ENCODE results near the gene PHAF1.

PHAF1 gene

GRCh38 chr16:67109407-67110135 is at the start of gene PHAF1:
TSS of gene PHAF1 (plus strand) at chr16:67109941. CDS start at chr16:67110176, 235 bp downstream.
- in situ Hi-C loops (cut with HindIII; ENCODE audit: low pct_ligation_motif_present, low pct_unique_long_range_greater_than_20kb, low sequenced_read_pairs), result no loop called here
- DNase-seq, result peak; percentile 91

DNA sequence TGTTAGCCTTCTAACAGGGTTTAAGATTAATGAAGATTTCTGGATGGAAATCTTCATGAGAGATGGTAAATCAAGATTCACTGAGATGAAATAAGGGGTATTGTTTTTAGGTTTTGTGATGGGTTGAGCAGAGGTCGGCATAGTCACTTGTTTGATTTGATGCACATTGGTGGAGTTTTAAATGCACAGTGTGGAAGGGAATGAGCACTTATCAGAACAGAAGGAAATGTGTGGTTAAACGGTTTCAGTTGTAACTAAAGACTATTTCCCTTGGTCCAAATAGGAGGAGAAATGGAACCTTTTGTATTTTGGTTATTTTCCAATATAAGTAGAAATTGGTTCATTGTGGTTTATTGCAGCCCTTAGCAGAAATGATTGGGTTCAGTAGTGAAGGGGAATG is 46.7 kb upstream of the PHAF1 start:
- in situ Hi-C loops (cut with HindIII; ENCODE audit: low pct_ligation_motif_present, low pct_unique_long_range_greater_than_20kb, low sequenced_read_pairs), result no loop called here
- no peak for DNase-seq

GRCh38 chr16:67068212-67068753 is 41.5 kb upstream of the PHAF1 start:
- no peak for DNase-seq
- in situ Hi-C loops (cut with HindIII; ENCODE audit: low pct_ligation_motif_present, low pct_unique_long_range_greater_than_20kb, low sequenced_read_pairs), result no loop called here

DNA sequence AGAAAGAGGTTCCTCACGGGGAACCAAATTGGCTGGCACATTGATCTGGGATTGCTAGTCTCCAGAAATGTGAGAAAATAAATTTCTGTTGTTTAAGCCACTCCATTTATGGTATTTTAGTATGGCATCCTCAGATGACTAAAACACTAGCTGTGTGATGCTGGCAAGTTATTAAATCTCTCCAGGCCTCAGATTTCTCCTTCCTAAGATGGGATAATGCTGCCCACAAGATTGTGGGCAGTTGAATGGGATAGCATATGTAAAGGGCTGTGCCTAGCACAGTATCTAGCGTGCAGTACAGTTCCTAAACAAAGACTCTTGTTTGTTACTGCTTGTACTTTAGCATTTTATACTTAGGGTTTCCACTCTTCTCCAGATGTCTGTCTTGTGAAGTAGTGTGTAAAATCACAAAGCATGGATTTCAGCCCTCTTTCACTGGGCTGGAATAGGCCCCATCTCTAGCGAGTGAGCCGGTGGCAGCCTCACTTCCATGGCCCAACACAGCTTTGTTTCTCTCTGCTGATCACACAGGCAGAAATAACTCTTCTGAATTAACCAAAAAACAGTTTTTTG is 38.2 kb upstream of the PHAF1 start:
- no peak for DNase-seq
- in situ Hi-C loops (cut with HindIII; ENCODE audit: low pct_ligation_motif_present, low pct_unique_long_range_greater_than_20kb, low sequenced_read_pairs), result no loop called here

GRCh38 chr16:67075331-67075730 is 34.4 kb upstream of the PHAF1 start:
- no peak for DNase-seq
- in situ Hi-C loops (cut with HindIII; ENCODE audit: low pct_ligation_motif_present, low pct_unique_long_range_greater_than_20kb, low sequenced_read_pairs), result no loop called here

- no peak for DNase-seq
- in situ Hi-C loops (cut with HindIII; ENCODE audit: low pct_ligation_motif_present, low pct_unique_long_range_greater_than_20kb, low sequenced_read_pairs), result no loop called here
Measured at GRCh38 chr16:67077871-67078270, 31.9 kb upstream of the PHAF1 start.

DNA sequence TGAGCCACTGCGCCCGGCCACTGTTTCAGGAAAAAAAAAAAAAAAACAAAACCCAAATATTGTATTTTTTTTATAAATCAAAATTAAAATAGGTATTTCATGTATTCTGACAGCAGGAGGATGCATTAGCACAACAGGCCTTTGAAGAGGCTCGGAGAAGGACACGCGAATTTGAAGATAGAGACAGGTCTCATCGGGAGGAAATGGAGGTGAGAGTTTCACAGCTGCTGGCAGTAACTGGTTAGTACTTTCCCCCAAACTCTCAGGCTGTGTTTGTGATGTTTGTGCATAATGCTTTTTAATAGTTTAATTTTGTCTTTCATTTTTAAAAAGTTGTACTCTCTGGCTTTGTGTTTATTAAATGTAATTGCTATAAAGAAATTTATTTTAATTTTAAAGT is 27.6 kb upstream of the PHAF1 start:
- DNase-seq, result no peak
- in situ Hi-C loops (cut with HindIII; ENCODE audit: low pct_ligation_motif_present, low pct_unique_long_range_greater_than_20kb, low sequenced_read_pairs), result no loop called here

DNA sequence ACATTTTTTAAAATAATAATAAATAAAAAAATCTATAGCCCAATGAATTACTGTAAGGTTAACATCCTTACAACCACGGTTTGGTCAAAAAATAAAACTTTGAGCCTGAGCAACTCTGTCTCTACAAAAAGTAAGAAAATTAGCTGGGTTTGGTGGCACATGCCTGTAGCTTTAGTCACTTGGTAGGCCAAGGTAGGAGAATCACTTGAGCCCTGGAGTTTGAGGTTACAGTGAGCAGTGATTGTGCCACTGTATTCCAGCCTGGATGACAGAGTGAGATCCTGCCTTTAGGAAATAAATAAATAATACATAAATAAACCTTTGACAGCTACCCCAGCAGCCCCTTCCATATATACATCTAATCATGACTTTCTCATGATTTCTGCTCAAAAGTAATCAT is 26.9 kb upstream of the PHAF1 start:
- in situ Hi-C loops (cut with HindIII; ENCODE audit: low pct_ligation_motif_present, low pct_unique_long_range_greater_than_20kb, low sequenced_read_pairs), result no loop called here
- no peak for DNase-seq

DNA sequence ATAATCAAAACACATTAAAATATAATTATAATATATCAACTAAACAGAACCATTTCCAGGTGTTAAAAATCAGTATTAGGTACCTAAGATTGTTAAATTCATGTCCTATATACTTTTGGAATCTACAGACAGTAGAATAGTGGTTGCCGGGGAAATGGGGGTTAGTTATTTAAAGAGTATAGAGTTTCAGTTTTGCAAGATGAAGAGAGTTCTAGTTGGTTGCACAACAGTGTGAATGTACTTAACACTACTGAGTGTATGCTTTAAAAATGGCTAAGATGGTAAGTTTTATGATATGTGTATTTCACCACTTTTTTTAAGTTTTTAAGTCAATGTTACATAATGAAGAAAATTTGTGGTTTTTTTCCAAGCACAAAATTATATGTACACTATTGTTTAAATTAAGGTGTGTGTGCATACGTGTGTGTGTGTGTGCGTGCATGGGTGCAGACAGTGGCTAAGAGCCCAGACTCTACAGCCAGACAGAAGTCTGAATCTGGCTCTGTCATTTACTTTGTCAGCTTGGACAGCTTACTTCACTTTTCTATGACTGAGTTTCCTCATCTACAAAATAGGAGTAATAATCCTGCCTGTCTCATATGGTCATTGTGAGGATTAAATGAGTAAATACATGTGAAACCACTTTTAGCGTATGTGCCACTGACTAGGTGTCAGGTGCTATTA is 25.3 kb upstream of the PHAF1 start:
- DNase-seq, result no peak
- in situ Hi-C loops (cut with HindIII; ENCODE audit: low pct_ligation_motif_present, low pct_unique_long_range_greater_than_20kb, low sequenced_read_pairs), result no loop called here

- DNase-seq, result no peak
- in situ Hi-C loops (cut with HindIII; ENCODE audit: low pct_ligation_motif_present, low pct_unique_long_range_greater_than_20kb, low sequenced_read_pairs), result no loop called here
Measured at GRCh38 chr16:67086822-67087221, 22.9 kb upstream of the PHAF1 start.

DNA sequence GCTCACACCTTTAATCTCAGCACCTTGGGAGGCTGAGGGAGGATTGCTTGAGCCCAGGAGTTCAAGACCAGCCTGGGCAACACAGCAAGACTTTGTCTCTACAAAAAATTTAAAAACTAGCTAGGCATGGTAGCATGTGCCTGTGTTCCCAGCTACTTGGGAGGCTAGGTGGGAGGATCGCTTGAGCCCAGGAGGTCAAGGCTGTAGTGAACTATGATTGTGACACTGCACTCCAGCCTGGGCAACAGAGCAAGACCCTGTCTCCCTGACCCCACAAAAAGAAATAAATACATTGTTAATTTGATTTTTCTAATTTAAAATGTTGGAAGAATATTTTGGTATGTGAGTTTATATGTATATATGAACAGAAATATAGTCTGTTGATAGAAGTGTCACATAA is 22.4 kb upstream of the PHAF1 start:
- in situ Hi-C loops (cut with HindIII; ENCODE audit: low pct_ligation_motif_present, low pct_unique_long_range_greater_than_20kb, low sequenced_read_pairs), result no loop called here
- no peak for DNase-seq

GRCh38 chr16:67087803-67088202 is 21.9 kb upstream of the PHAF1 start:
- in situ Hi-C loops (cut with HindIII; ENCODE audit: low pct_ligation_motif_present, low pct_unique_long_range_greater_than_20kb, low sequenced_read_pairs), result no loop called here
- DNase-seq, result no peak

DNA sequence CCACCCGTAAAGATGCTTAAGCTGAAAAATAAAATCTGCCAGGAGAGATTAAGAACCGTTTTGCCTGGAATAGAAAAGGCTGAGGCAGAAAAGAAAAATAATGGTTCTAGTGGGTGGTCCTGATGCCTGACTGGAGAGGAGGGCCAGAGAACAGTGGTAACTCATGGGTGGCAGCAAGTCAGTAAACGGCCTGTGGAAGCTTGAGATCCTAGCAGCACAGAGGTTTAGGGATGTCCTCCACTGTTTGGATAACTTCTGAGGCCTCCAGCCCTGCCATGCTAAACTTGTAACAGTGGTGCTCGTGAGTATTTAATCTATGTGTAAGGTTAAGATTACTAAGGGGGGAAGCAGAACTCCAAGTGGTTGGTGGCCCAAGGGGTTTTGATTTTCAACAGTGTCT is 21.2 kb upstream of the PHAF1 start:
- in situ Hi-C loops (cut with HindIII; ENCODE audit: low pct_ligation_motif_present, low pct_unique_long_range_greater_than_20kb, low sequenced_read_pairs), result no loop called here
- DNase-seq, result no peak

GRCh38 chr16:67089101-67089500 is 20.6 kb upstream of the PHAF1 start:
- DNase-seq, result no peak
- in situ Hi-C loops (cut with HindIII; ENCODE audit: low pct_ligation_motif_present, low pct_unique_long_range_greater_than_20kb, low sequenced_read_pairs), result no loop called here

DNA sequence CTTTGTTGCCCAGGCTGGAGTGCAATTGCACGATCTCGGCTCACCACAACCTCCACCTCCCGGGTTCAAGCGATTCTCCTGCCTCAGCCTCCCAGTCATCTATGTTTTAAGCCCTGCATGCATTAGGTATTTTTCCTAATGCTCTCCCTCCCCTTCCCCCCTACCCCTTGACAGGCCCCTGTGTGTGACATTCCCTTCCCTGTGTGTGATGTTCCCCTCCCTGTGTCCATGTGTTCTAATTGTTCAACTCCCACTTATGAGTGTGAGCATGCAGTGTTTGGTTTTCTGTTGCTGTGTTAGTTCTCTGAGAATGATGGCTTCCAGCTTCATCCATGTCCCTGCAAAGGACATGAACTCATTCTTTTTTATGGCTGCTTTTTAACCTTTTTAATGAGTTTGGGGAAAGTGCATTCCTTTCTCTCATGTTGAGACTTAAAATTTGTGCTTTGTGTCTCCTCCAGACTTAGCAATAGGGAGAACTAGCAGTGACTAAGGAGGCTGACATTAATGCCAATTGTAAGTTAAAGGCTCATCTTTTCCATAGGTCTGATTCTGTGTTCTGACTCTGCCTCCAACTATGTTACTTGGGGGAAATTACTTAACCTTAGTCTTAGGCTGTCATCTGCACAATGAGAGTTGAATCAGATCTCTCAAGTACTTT is 17.7 kb upstream of the PHAF1 start:
- in situ Hi-C loops (cut with HindIII; ENCODE audit: low pct_ligation_motif_present, low pct_unique_long_range_greater_than_20kb, low sequenced_read_pairs), result no loop called here
- no peak for DNase-seq

DNA sequence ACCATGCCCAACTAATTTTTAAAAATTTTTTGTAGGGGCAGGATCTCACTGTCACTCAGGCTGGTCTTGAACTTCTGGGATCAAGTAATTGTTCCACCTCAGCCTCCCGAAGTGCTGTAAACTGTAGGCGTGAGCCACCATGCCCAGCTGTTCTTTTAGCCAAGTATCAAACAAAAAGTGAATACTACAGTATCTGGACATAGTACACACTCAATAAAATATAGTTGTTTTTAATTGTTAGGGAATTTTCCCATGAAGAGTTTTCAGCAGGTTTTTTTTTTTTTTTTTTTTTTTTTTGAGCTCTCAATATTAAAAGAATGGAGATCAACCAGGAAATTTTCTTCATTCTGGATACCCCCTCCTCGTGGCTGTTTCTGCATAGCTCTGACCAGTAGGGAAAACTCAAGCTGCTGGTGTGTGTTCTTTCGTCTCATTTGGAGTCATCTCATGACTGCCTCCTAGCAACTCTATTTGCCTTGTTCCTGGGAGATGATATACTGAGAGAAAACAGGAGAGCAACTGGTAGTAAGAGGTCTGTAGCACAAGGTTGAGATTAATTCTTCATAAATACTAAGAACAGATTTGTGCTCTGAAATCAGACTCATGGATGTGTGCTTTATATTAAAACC is 16.5 kb upstream of the PHAF1 start:
- DNase-seq, result no peak
- in situ Hi-C loops (cut with HindIII; ENCODE audit: low pct_ligation_motif_present, low pct_unique_long_range_greater_than_20kb, low sequenced_read_pairs), result no loop called here

DNA sequence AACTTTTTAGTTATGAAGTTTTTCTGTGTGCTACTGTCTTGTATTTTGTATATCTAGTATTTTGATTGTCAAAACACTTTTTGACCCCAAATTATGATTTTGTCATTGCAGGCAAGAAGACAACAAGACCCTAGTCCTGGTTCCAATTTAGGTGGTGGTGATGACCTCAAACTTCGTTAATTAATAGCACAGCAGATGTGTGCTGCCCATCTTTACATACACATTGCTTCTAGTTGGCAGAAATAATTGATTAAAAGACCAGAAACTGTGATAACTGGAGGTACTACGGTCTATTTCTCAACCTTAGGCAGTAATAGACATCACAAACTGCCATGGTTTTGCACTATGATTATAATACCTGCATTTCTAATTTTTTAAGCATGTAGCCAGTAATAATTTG is 11.1 kb upstream of the PHAF1 start:
- no peak for DNase-seq
- in situ Hi-C loops (cut with HindIII; ENCODE audit: low pct_ligation_motif_present, low pct_unique_long_range_greater_than_20kb, low sequenced_read_pairs), result no loop called here

GRCh38 chr16:67100569-67101310 is 9.0 kb upstream of the PHAF1 start:
- peak; percentile 58 for DNase-seq
- in situ Hi-C loops (cut with HindIII; ENCODE audit: low pct_ligation_motif_present, low pct_unique_long_range_greater_than_20kb, low sequenced_read_pairs), result no loop called here
